ENCODE results near the gene TTLL5. TPM values are rescaled to one million over a fixed set of nuclear protein-coding genes. Genes with fewer than 3 reads are reported as not detected.

TTLL5 gene
- total RNA-seq, 1 donor from 2014 or later: 37.9 TPM

DNA sequence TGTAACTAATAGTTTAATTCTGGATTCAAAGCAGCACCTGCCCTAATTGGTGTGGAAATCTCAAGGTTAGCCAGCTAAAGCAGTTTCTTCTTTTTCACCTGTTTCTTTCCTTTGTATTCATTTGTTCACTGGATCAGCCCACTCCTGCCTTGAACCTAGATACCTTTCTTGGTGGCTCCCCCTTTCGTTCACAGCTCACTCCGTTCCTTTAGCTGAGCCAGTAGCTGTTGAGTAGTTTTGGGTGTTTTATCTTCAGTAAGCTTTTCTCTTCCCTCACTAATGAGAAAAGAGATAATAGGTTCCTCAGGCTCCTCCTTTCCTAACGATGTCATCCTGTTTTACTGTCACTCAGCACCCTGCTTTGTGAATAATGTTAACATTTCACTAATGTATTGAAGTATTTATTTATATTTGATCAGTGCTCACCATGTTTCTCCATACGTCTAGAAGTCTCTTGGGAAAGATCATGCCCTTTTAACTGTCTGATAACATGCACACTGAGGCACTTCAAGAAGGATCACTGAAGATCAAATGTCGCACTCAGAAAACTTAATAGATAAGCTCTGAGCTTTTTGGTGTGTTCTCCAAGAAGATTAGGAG lies 199.6 kb downstream of the TTLL5 start:
- H3K9me3 Mint-ChIP-seq: no peaks in the 10 kb centered on the region
- TF ChIP-seq, protein P1, sequence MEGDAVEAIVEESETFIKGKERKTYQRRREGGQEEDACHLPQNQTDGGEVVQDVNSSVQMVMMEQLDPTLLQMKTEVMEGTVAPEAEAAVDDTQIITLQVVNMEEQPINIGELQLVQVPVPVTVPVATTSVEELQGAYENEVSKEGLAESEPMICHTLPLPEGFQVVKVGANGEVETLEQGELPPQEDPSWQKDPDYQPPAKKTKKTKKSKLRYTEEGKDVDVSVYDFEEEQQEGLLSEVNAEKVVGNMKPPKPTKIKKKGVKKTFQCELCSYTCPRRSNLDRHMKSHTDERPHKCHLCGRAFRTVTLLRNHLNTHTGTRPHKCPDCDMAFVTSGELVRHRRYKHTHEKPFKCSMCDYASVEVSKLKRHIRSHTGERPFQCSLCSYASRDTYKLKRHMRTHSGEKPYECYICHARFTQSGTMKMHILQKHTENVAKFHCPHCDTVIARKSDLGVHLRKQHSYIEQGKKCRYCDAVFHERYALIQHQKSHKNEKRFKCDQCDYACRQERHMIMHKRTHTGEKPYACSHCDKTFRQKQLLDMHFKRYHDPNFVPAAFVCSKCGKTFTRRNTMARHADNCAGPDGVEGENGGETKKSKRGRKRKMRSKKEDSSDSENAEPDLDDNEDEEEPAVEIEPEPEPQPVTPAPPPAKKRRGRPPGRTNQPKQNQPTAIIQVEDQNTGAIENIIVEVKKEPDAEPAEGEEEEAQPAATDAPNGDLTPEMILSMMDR (IDR thresholded peaks at IDR 0.05): no peak
- H3K4me3 Mint-ChIP-seq: no peak overlapping the region
- ChIA-PET POLR2A (no interaction called here), CTCF (no interaction called here)
- no peak overlapping the region for H3K27ac Mint-ChIP-seq
- DNase-seq (no peak), ATAC-seq (ENCODE audit: low read depth) (no peak)
- H3K36me3 Mint-ChIP-seq (ENCODE audit: low read depth): peaks cover 11% of the 10 kb centered on the region
- H3K4me1 Mint-ChIP-seq: no peaks in the 10 kb centered on the region
- no peaks in the 10 kb centered on the region for H3K27me3 Mint-ChIP-seq
- intact Hi-C loops (cut with micrococcal nuclease): no loop called here

DNA sequence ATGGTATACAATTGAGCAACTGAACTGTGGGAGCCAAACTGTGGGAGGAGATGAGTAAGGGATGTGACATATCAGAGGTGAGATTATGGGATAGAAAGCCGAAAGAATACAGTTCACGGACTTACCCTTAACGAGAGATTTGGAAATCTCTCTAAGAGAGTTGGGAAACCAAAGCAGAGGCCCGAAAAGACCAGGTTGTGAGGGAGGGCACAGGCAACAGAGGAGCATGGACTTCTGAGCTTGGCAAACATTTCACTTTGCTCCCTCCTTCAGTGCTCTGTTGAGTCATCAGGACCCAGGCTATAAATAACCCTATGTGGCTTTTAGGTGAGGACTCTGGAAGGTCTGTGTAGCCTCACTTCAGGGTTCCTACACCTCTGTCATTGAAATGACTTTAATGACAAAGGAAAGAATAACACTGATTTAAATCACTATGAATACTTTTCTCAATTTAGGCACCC lies 200.1 kb downstream of the TTLL5 start:
- Mint-ChIP-seq H3K9me3 (no peaks in the 10 kb centered on the region), H3K36me3 (ENCODE audit: low read depth) (peaks cover 11% of the 10 kb centered on the region), H3K27me3 (no peaks in the 10 kb centered on the region), H3K4me3 (no peak overlapping the region), H3K27ac (no peak overlapping the region), H3K4me1 (no peaks in the 10 kb centered on the region)
- no peak for DNase-seq
- POLR2A ChIA-PET: no interaction called here
- CTCF ChIA-PET: no interaction called here
- ATAC-seq (ENCODE audit: low read depth): no peak
- intact Hi-C loops (cut with micrococcal nuclease): no loop called here
- TF ChIP-seq, protein P1 (IDR thresholded peaks at IDR 0.05): no peak

DNA sequence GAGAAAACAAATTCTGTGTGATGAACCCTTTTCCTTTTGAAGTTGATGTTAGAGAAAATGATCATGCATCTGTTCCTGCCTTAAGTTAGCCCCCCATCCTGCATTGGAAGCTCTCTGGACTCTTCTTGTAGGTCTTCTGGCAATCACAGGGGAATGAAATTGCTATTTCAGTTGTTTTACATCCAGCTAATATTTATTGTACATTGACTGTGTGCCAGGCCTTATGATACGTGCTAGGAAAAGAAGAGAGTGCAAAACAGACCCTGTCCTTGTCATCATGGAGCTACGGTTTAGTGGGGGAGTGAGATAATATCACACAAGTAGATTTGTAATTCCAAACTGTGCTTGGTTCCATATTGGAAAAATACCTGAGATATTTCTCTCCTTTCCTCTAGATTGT lies 202.2 kb downstream of the TTLL5 start:
- CTCF ChIA-PET: no interaction called here
- Mint-ChIP-seq H3K9me3 (no peaks in the 10 kb centered on the region), H3K27me3 (no peaks in the 10 kb centered on the region), H3K4me1 (no peaks in the 10 kb centered on the region), H3K4me3 (no peak overlapping the region), H3K36me3 (ENCODE audit: low read depth) (peaks cover 15% of the 10 kb centered on the region), H3K27ac (no peak overlapping the region)
- TF ChIP-seq, protein P1 (IDR thresholded peaks at IDR 0.05): no peak
- DNase-seq: no peak
- no peak for ATAC-seq (ENCODE audit: low read depth)
- intact Hi-C loops (cut with micrococcal nuclease): no loop called here
- POLR2A ChIA-PET: no interaction called here

DNA sequence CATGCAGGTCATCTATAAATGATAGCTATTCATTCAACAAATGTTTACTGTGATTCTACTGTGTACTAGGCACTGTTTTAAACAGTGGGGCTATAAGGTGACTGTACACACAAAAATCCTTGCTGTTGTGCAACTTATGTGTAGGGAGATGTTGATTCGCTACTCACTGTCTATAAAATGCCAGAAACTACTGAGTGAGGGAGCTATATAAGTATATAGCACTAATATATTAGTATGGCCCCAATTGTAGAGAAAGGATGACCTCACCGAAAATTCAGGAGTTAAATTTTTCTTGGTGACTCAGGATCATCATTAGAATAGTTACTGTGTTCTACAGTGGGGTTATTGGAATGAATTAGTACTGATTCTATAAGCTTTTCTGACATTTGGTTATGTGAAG lies 203.3 kb downstream of the TTLL5 start:
- TF ChIP-seq, protein P1 (IDR thresholded peaks at IDR 0.05): no peak
- Mint-ChIP-seq H3K27ac (no peak overlapping the region), H3K27me3 (no peaks in the 10 kb centered on the region), H3K4me3 (no peak overlapping the region), H3K9me3 (no peaks in the 10 kb centered on the region), H3K4me1 (no peaks in the 10 kb centered on the region), H3K36me3 (ENCODE audit: low read depth) (peaks cover 15% of the 10 kb centered on the region)
- intact Hi-C loops (cut with micrococcal nuclease): no loop called here
- ChIA-PET CTCF (no interaction called here), POLR2A (no interaction called here)
- ATAC-seq (ENCODE audit: low read depth): no peak
- DNase-seq: no peak

DNA sequence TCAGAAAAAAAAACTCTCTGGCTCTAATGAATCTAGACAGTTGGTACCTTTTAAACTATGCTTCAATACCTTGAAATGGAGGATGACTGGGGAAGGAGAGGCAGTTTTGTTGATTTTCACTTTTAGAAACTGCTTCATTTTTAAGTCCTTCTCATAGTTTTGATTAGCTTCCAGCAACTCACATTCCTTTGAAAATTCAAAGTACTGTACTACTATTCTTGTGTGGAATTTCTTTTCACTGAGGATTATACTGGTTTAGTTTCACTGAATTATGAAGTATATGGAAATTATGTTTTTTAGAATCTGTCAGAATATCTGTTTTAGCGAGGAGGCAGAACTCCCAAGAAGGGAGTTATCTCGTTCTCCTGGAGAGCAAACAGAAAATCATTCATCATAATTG lies 204.5 kb downstream of the TTLL5 start:
- Mint-ChIP-seq H3K36me3 (ENCODE audit: low read depth) (peaks cover 18% of the 10 kb centered on the region), H3K4me1 (no peaks in the 10 kb centered on the region), H3K27ac (no peak overlapping the region), H3K27me3 (no peaks in the 10 kb centered on the region), H3K4me3 (no peak overlapping the region), H3K9me3 (no peaks in the 10 kb centered on the region)
- POLR2A ChIA-PET: no interaction called here
- intact Hi-C loops (cut with micrococcal nuclease): no loop called here
- DNase-seq: no peak
- TF ChIP-seq, protein P1 (IDR thresholded peaks at IDR 0.05): no peak
- ATAC-seq (ENCODE audit: low read depth): no peak
- CTCF ChIA-PET: no interaction called here

Data from activated B cell treated with CpG ODN at 0.5 μM for 24 hours (primary cell).